SU-DHL-6 (cell line): ENCODE data around the gene TMEM117.

ENCODE experiments used
- H2AFZ ChIP-seq: fragments of 200-600 bp; sonication (generic); 2 replicates; pipeline ENCODE4 v1.6.1; 2014; ENCODE audit warnings: low read depth, mild to moderate bottlenecking, moderate library complexity, mixed read lengths, antibody characterized with exemption, low read length; ENCODE audit not compliant: severe bottlenecking
- H3F3A ChIP-seq: fragments of 200-600 bp; shearing (Covaris generic); 2 replicates; pipeline ENCODE4 v1.6.0; 2016; ENCODE audit warnings: antibody characterized with exemption, mild to moderate bottlenecking; ENCODE audit not compliant: insufficient read depth
- H3K27ac ChIP-seq: fragments of 200-600 bp; sonication (generic); 2 replicates; pipeline ENCODE4 v1.5.1; 2016; ENCODE audit warnings: low read depth, mild to moderate bottlenecking, low read length, moderate library complexity, mixed read lengths
- H3K27me3 ChIP-seq: fragments of 200-600 bp; sonication (generic), shearing (Covaris generic); 2 replicates; pipeline ENCODE4 v1.6.0; 2014; ENCODE audit warnings: mild to moderate bottlenecking, low read length
- H3K36me3 ChIP-seq: fragments of 200-600 bp; sonication (generic); 2 replicates; pipeline ENCODE4 v1.6.1; 2014; ENCODE audit warnings: mild to moderate bottlenecking, low read length, mixed read lengths
- H3K4me2 ChIP-seq: fragments of 300-600, 200-600 bp; shearing (Covaris generic), sonication (generic); 2 replicates; pipeline ENCODE4 v1.6.0; 2014; ENCODE audit warnings: low read length, low read depth, mild to moderate bottlenecking; ENCODE audit not compliant: poor library complexity, severe bottlenecking
- H3K4me3 ChIP-seq: fragments of 200-600 bp; sonication (generic); 2 replicates; pipeline ENCODE4 v1.5.1; 2014; ENCODE audit warnings: antibody characterized with exemption, low read length, mild to moderate bottlenecking, mixed read lengths; ENCODE audit not compliant: insufficient read depth, poor library complexity, severe bottlenecking
- H3K79me2 ChIP-seq: fragments of 200-600 bp; sonication (generic); 2 replicates; pipeline ENCODE4 v1.6.1; 2014; ENCODE audit warnings: mild to moderate bottlenecking, low read length, moderate library complexity; ENCODE audit not compliant: insufficient read depth
- H3K9ac ChIP-seq: fragments of 200-600 bp; sonication (generic); 2 replicates; pipeline ENCODE4 v1.7.0; 2014; ENCODE audit warnings: mild to moderate bottlenecking, low read length
- H3K9me2 ChIP-seq: fragments of 200-600 bp; sonication (generic); replicated peaks from 2 replicates; pipeline ENCODE4 v1.6.1; 2014; ENCODE audit warnings: low read length; ENCODE audit not compliant: insufficient read depth
- H3K9me3 ChIP-seq: fragments of 200-600 bp; sonication (generic); 2 replicates; pipeline ENCODE4 v1.6.1; 2014; ENCODE audit warnings: low read length, mixed read lengths; ENCODE audit not compliant: insufficient read depth
- H4K20me1 ChIP-seq: fragments of 200-600 bp; sonication (generic); 2 replicates; pipeline ENCODE4 v1.6.1; 2014; ENCODE audit warnings: low read depth, mild to moderate bottlenecking, antibody characterized with exemption, low read length, moderate library complexity, mixed read lengths
- EZH2phosphoT487 ChIP-seq: fragments of 200-600 bp; sonication (generic), shearing (Covaris generic); conservative IDR thresholded peaks from 2 replicates; pipeline ENCODE4 v1.6.1; 2018; ENCODE audit warnings: mild to moderate bottlenecking, antibody characterized with exemption, low read length, moderate library complexity, mixed read lengths
- TF ChIP-seq, protein P1 (sequence below): fragments of 200-600 bp; sonication (generic); IDR thresholded peaks from one replicate; pipeline ENCODE4 v1.5.1; 2017; ENCODE audit warnings: antibody characterized with exemption, mild to moderate bottlenecking, low read length, moderate library complexity; ENCODE audit not compliant: insufficient read depth, poor library complexity, severe bottlenecking

The TMEM117 gene

DNA sequence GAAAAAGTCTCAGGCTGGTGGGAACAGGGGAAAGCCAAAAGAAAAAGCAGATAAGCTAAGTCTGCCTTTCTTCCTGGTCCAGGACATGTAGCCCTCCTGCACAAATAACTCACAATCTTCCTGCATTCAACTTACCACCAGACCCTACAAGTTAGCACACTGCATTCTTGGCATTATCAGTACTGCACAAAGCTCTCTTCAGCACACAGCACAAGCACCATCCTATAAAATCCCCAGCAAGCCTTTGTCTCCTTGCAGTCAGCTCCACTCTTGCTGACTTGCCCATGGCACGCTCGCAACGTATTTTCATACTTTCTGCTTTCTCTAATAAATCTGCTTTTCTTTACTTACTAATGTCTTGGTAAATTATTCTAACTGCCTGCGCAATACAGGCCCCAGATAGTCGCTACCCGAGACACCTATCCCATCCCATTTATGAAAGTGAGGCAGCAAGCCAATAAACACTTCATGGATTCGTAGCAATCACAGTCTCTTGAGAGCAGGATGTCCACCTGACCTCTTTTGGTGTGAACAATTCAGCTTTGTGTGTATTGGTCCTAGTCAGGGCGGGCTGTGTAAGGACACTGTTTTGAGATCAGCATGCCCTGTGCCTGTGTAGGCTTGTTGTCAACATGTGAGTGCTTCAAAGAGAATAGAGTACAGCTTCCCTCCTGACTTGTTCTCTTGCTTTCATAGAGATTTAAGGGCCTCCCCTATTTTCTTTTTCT, 49.0 kb downstream of the TMEM117 start:
- Histone ChIP-seq H3F3A (no peaks in the 10 kb centered on the region), H3K79me2 (no peaks in the 10 kb centered on the region), H3K9me2 (no peaks in the 10 kb centered on the region), H3K27me3 (no peaks in the 10 kb centered on the region), H3K27ac (no peak overlapping the region), H4K20me1 (no peaks in the 10 kb centered on the region), H3K4me3 (no peak overlapping the region), H3K9me3 (no peaks in the 10 kb centered on the region), H3K9ac (no peak overlapping the region), H3K36me3 (no peaks in the 10 kb centered on the region), H2AFZ (no peak overlapping the region), H3K4me2 (no peak overlapping the region)
- TF ChIP-seq EZH2phosphoT487: no peak
- TF ChIP-seq, protein P1, sequence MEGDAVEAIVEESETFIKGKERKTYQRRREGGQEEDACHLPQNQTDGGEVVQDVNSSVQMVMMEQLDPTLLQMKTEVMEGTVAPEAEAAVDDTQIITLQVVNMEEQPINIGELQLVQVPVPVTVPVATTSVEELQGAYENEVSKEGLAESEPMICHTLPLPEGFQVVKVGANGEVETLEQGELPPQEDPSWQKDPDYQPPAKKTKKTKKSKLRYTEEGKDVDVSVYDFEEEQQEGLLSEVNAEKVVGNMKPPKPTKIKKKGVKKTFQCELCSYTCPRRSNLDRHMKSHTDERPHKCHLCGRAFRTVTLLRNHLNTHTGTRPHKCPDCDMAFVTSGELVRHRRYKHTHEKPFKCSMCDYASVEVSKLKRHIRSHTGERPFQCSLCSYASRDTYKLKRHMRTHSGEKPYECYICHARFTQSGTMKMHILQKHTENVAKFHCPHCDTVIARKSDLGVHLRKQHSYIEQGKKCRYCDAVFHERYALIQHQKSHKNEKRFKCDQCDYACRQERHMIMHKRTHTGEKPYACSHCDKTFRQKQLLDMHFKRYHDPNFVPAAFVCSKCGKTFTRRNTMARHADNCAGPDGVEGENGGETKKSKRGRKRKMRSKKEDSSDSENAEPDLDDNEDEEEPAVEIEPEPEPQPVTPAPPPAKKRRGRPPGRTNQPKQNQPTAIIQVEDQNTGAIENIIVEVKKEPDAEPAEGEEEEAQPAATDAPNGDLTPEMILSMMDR: no peak

DNA sequence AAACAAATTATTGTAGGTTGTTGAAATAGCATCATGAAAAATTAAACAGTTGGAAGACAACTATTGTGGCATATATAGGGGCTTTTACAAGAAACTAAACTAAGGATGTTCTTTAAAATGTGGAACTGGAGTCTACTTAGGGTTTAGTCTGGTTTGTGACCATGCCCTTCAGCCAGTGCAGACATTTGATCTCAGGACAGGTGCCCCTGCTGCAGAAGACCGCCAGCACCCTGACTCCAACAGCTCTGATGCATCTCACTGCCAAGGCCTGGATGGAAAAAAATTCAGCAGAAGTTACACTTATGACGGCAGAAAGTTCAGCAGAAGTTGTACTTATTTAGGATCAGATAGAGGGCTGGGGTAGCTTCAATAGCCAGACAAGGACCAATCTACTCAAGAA, 51.5 kb downstream of the TMEM117 start:
- Histone ChIP-seq H4K20me1 (no peaks in the 10 kb centered on the region), H2AFZ (no peak overlapping the region), H3K9me2 (no peaks in the 10 kb centered on the region), H3K9ac (no peak overlapping the region), H3K9me3 (no peaks in the 10 kb centered on the region), H3K36me3 (no peaks in the 10 kb centered on the region), H3F3A (no peaks in the 10 kb centered on the region), H3K27ac (no peak overlapping the region), H3K27me3 (no peaks in the 10 kb centered on the region), H3K4me2 (no peak overlapping the region), H3K4me3 (no peak overlapping the region), H3K79me2 (no peaks in the 10 kb centered on the region)
- TF ChIP-seq, protein P1: no peak
- no peak for TF ChIP-seq EZH2phosphoT487

DNA sequence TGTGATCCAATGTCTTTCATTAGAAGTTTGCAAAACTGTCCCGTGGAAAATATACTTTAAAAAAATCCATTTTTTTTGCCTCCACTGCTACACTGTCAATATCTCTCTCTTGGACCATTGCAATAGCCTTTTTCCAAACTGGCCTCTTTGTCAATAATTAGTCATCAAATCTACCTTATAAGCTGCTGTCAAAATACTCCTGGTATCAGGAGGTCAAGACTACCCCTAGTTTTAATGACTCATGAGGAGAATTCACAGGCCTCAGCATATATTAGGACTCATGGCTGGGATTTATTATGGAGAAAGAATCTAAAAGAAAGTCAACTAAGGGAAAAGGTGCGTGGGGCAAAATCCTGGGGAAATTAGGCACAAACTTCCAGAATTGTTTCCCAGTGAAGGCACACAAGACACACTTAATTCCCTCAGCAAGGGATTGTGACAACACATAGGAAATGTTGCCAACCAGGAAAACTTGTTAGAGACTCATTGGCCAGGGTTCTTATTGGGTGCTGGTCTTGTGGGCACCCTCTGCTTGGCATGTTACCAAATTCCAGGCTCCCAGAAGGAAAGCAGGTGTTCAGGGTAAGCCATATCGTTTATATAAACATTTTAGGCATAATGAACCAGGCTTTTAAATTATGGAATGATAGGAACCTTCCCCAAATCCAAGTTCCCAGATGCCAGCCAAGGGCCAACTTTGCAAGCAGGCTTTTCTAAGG, 56.1 kb downstream of the TMEM117 start:
- Histone ChIP-seq H4K20me1 (no peaks in the 10 kb centered on the region), H3K27me3 (no peaks in the 10 kb centered on the region)
- TF ChIP-seq, protein P1: no peak
- TF ChIP-seq EZH2phosphoT487: no peak

More for the DNA sequence above, 56.1 kb downstream of the TMEM117 start:
- Histone ChIP-seq H2AFZ (no peak overlapping the region), H3K9ac (no peak overlapping the region), H3K79me2 (no peaks in the 10 kb centered on the region), H3K4me3 (no peak overlapping the region), H3K36me3 (no peaks in the 10 kb centered on the region), H3K9me3 (no peaks in the 10 kb centered on the region), H3K27ac (no peak overlapping the region), H3F3A (no peaks in the 10 kb centered on the region), H3K4me2 (no peak overlapping the region), H3K9me2 (no peaks in the 10 kb centered on the region)
